Activated T-cell treated with anti-CD3 and anti-CD28 coated beads for 1 hour (primary cell): ENCODE results near the gene ST6GAL1.
A peak's percentile ranks its signal among the peaks of the same experiment; 100 is the strongest.

Experiments used
- DNase-seq: peaks from one replicate; pipeline ENCODE4 v3.0.0-alpha.2; 2020; ENCODE audit warnings: low read depth

ST6GAL1 gene

GRCh38 chr3:187077537-187077936 is 147.2 kb downstream of the ST6GAL1 start:
- DNase-seq = no peak

- DNase-seq = no peak
Observed at GRCh38 chr3:187079090-187080022, 149.0 kb downstream of the ST6GAL1 start.

- no peak for DNase-seq
Observed at GRCh38 chr3:187080799-187081450, 150.6 kb downstream of the ST6GAL1 start.

GRCh38 chr3:187082758-187083375 is 152.5 kb downstream of the ST6GAL1 start:
- no peak for DNase-seq

- DNase-seq = no peak
Observed at GRCh38 chr3:187084126-187084525, 153.8 kb downstream of the ST6GAL1 start.

GRCh38 chr3:187084580-187084979 is 154.3 kb downstream of the ST6GAL1 start:
- DNase-seq = no peak

GRCh38 chr3:187085021-187085666 is 154.8 kb downstream of the ST6GAL1 start:
- DNase-seq = no peak

- no peak for DNase-seq
Observed at GRCh38 chr3:187085933-187086332, 155.6 kb downstream of the ST6GAL1 start.

- no peak for DNase-seq
Observed at GRCh38 chr3:187086831-187087230, 156.5 kb downstream of the ST6GAL1 start.

- no peak for DNase-seq
Observed at GRCh38 chr3:187088701-187089100, 158.4 kb downstream of the ST6GAL1 start.

- no peak for DNase-seq
Observed at GRCh38 chr3:187093320-187093719, 163.0 kb downstream of the ST6GAL1 start.

- no peak for DNase-seq
Observed at GRCh38 chr3:187098923-187099512, 168.7 kb downstream of the ST6GAL1 start.

- DNase-seq = peak; percentile 49
Observed at GRCh38 chr3:187101184-187102072, 171.1 kb downstream of the ST6GAL1 start.

- no peak for DNase-seq
Observed at GRCh38 chr3:187102073-187102634, 171.8 kb downstream of the ST6GAL1 start.

- no peak for DNase-seq
Observed at GRCh38 chr3:187103251-187103650, 172.9 kb downstream of the ST6GAL1 start.

GRCh38 chr3:187104342-187104741 is 174.0 kb downstream of the ST6GAL1 start:
- DNase-seq = no peak

GRCh38 chr3:187104933-187105332 is 174.6 kb downstream of the ST6GAL1 start:
- no peak for DNase-seq

- no peak for DNase-seq
Observed at GRCh38 chr3:187105700-187106099, 175.4 kb downstream of the ST6GAL1 start.

- DNase-seq = no peak
Observed at GRCh38 chr3:187107989-187108388, 177.7 kb downstream of the ST6GAL1 start.

GRCh38 chr3:187110156-187110555 is 179.8 kb downstream of the ST6GAL1 start:
- DNase-seq = no peak
